ENCODE results near the gene GPR21.

- TF ChIP-seq CTCF (conservative IDR thresholded peaks at IDR 0.05 in 1 of 2, IDR thresholded peaks at IDR 0.05 in 1 of 2; ENCODE audit: extremely low read depth in 1 of 2, insufficient read depth in 1 of 2, low read depth in 1 of 2, low read length in 2 of 2) (no peak), EZH2 (IDR thresholded peaks at IDR 0.05; ENCODE audit: borderline replicate concordance, low read length) (no peak)
Measured at GRCh38 chr9:123062351-123063176, 29.1 kb downstream of the GPR21 start.
